ENCODE results near the gene SCN4A.
"Not testable (repeated sequence)": the region's sequence is repeated elsewhere in the genome, so short reads cannot be mapped to it uniquely, and the experiment has no call there.

SCN4A gene

DNA sequence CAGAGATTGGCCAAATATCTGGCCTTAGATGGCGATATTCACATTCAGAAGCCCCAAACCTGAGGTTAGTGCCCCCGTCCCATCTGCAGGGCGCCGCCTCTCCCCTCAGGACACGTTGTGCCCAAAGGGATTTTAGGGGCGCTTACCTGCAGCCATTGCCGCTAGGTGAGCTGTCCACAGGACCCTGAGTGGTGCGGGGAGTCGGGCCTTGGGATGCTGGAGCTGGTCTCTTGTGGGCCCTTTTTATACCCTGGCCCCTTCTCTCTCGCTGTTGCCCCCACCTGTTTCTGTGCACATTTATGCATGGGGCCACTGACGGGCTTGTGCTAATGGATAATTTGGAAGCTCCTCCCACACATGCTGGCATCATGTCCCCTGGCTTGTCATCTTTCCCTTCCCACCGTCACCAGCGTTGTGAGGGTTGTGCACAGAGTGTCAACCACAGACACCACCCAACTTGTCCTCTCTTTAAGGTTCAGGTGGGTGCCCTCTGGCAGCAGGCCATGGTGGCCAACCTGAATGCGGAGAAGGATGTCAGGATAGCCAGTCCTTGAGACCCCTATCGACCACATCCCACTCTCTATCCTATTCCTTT, 61.6 kb downstream of the SCN4A start, which contains the start of gene CSHL1:
Gene CSHL1 (minus strand): TSS at position 218 of the 595 bp plus-strand sequence. CDS start 62 bp downstream, at position 156.
- DNase-seq: no peak

DNA sequence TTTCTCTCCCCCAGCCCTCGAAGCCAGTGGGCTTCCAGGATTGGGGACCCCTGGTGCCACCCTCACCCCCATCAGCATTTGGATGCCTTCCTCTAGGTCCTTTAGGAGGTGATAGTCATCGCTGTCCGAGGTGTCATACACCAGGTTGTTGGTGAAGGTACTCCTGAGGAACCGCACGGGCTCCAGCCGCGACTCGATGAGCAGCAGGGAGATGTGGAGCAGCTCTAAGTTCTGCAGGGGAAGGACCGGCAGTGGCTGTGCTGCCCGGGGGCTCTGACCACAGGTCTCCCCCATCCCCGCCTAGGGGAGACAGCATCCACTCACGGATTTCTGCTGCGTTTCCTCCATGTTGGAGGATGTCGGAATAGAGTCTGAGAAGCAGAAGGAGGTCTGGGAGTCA, 62.6 kb downstream of the SCN4A start:
- DNase-seq: no peak

DNA sequence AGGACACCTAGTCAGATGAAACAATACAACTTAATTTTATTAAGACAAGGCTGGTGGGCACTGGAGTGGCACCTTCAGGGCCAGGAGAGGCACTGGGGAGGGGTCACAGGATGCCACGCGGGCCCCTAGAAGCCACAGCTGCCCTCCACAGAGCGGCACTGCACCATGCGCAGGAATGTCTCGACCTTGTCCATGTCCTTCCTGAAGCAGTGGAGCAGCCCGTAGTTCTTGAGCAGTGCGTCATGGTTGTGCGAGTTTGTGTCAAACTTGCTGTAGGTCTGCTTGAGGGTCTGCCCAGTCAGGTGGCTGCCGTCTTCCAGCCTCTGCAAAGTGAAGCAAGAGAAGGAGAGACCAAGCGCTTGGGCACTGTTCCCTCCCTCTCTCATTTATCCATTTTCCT, 63.1 kb downstream of the SCN4A start:
- not testable (repeated sequence) for DNase-seq

DNA sequence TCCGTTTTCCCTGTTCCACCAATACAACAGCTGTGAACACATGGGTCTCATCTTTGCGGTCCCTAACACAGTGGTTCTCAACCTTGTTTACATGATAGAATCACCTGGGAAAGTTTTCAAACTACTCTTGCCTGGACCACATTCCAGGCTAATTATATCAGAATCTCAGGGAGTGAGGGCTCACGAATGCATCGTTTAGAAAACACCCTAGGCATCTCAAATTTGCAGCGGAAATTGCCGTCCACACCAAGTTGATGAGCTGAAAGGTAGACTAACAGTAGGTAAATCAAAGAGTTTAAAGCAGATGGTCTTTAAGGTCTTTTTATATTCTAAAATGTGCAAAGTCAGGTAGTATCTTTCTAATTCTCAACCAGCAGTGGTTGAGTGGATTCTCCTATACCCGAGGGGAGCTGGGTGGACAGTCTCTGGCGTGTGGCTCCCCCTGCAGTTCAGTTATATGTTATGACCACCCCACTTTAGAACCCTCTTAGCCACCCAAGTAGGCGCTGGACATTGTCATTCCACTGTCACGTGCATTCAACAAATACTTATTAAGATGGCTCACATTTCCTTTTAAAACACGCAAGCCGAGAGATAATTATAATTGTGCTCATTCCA, 65.4 kb downstream of the SCN4A start:
- not testable (repeated sequence) for DNase-seq

DNA sequence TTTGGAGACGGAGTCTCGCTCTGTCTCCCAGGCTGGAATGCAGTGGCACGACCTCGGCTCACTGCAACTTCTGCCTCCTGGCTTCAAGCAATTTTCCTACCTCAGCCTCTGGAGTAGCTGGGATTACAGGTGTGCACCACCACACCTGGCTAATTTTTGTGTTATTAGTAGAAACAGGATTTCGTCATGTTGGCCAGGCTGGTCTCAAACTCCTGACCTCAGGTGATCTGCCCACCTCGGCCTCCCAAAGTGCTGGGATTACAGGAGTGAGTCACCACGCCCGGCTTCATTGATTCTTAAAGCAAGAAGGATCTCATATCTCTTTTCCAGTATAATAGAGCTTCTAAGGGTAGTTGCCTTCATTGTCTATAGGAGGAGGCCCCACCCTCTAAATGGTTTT, 67.9 kb downstream of the SCN4A start:
- DNase-seq: not testable (repeated sequence)

DNA sequence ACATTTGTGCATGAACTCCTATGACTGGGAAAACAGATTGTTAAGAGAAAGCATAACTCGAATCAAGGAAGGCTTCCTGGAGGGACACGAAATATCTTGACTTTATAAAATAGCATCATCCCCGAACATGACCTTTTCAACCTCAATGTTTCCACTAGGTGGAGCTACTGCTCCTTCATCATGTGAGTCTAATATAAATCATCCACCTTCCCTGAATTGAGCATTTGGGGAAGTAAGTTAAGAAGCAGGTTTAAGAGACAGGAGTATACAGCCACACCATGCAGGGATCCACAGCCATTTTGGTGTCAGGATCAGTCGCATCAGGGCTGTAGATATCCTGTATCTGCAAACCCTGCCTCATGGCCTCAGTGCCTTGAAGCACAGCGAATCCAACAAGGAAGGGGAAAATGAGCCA, 68.9 kb downstream of the SCN4A start:
- not testable (repeated sequence) for DNase-seq

DNA sequence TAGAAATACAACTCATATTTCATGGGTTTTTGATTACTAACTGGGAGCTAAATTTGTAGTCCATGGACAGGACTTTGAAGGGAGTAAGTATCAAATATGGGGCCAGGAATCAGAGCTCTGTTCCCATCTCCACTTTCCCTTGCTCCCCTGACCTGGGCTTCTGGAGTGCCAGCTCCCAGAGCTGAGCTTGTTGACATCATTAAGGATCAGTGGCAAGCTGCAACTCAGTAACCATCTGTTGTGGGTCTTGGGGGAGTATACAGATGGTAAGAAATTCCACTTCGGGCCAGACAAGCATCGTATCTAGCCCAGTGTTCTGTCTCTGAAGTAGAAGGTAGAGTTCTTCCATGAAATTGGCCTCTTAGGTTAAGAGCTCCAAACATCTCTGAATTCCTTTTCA, 70.7 kb downstream of the SCN4A start:
- DNase-seq: not testable (repeated sequence)

DNA sequence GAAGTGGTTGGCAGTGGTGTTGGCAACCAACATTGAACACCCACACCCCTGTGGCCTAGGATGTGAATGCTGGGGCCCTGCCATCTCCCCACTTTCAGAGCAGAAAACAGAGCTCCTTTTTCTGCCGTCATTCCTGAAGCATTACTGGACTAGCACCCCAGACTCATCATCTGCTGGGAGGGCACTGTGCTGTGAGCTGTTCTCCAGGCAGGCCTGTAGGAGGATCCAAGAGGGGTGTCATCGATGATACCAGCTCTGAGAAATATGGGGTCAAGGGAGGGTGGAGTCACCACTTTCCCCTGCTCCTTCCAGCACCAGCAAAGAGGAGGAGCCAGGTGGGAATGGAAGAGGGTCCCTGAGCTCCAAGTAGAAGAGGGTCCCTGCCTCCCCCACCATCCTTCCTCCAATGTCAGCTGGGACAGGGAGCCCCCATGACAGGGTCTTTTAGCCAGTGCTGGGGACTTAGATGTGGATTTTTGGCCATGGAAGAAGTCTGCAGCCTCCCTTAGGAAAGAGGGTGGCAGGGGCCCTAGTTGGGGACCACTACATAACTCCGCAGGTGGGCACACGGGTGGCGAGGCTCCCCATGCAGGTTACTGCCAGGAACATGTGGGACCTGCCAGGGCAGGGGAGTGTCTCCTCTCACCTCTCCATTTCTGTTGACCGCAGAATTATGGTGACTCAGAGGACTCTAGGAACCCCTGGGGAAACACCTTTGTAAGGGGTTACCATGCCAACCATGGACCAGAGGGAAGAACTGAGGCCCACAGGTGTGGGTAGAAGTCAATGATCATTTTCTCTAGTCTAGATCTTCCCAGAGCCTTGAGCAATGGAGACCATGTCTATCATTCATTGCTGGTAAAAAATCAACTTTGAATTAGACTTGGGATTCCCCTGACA, 73.6 kb downstream of the SCN4A start:
- DNase-seq: not testable (repeated sequence)

DNA sequence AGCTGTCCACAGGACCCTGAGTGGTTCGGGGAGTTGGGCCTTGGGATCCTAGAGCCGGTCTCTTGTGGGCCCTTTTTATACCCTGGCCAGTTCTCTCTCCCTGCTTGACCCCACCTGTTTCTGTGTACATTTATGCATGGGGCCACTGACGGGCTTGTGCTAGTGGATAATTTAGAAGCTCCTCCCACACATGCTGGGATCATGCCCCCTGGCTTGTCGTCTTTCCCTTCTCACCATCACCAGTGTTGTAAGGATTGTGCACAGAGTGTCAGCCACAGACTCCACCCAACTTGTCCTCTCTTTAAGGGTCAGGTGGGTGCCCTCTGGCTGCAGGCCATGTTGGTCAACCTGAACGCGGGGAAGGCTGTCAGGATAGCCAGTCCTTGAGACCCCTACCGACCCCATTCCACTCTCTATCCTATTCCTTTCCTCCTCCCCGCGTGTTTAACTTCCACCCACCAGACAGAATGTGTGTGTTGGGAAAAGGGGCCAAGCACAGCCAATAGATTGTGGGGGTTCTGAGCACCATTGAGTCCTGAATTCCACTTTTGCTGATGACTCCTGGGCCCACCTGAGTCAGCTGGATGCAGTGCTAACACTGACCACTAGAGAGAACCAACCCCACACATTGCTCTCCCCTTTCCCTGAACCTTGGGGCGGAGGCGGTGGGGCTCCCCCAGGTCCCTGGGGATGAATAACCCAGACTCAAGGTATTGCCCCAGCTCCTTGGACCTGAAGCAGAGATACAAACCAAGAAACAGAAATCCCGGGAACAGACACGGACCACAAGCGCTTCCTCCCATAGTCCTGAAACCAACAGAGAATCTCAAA, 76.0 kb downstream of the SCN4A start, which contains the start of gene CSH1:
Gene CSH1 (minus strand): TSS at position 51 of the 831 bp plus-strand sequence. CDS start 63 bp downstream, outside the sequence.
- DNase-seq: not testable (repeated sequence)

DNA sequence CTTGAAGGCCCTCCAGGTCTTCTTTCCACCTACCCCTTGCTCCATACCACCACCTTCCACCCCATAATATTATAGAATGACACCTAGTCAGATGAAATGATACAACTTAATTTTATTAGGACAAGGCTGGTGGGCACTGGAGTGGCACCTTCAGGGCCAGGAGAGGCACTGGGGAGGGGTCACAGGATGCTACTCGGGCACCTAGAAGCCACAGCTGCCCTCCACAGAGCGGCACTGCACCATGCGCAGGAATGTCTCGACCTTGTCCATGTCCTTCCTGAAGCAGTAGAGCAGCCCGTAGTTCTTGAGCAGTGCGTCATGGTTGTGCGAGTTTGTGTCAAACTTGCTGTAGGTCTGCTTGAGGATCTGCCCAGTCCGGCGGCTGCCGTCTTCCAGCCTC, 77.9 kb downstream of the SCN4A start:
- DNase-seq: not testable (repeated sequence)

DNA sequence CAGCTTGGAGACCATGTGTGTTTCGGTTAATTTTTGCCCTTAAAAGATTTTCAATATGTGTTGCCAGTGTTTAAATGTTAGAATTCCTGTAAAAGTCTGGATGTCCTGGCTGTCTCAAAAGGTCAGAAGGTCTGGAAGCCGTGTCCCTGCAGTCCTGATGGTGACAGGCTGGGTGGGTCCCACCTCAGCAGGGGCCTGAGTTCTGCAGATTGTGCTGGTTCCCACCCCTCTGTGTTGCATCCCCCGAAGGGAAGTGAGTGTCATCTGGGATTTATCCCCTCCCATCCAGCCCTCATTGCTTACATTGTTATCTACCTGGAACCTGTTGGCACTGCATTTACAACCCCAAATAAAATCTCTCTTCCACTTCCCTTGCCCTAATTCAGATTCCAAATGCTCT, 78.7 kb downstream of the SCN4A start:
- not testable (repeated sequence) for DNase-seq

DNA sequence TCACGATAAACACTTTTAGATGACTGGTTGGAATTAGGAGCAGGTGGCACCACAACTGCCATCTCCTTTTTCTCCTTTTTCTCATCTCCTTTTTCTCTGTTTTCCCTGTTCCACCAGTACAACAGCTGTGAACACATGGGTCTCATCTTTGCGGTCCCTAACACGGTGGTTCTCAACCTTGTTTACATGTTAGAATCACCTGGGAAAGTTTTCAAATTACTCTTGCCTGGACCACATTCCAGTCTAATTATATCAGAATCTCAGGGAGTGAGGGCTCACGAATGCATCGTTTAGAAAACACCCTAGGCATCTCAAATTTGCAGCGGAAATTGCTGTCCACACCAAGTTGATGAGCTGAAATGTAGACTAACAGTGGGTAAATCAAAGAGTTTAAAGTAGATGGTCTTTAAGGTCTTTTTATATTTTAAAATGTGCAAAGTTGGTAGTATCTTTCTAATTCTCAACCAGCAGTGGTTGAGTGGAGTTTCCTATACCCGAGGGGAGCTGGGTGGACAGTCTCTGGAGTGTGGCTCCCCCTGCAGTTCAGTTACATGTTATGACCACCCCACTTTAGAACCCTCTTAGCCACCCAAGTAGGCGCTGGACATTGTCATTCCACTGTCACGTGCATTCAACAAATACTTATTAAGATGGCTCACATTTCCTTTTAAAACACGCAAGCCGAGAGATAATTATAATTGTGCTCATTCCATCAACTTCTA, 80.2 kb downstream of the SCN4A start:
- DNase-seq: not testable (repeated sequence)

DNA sequence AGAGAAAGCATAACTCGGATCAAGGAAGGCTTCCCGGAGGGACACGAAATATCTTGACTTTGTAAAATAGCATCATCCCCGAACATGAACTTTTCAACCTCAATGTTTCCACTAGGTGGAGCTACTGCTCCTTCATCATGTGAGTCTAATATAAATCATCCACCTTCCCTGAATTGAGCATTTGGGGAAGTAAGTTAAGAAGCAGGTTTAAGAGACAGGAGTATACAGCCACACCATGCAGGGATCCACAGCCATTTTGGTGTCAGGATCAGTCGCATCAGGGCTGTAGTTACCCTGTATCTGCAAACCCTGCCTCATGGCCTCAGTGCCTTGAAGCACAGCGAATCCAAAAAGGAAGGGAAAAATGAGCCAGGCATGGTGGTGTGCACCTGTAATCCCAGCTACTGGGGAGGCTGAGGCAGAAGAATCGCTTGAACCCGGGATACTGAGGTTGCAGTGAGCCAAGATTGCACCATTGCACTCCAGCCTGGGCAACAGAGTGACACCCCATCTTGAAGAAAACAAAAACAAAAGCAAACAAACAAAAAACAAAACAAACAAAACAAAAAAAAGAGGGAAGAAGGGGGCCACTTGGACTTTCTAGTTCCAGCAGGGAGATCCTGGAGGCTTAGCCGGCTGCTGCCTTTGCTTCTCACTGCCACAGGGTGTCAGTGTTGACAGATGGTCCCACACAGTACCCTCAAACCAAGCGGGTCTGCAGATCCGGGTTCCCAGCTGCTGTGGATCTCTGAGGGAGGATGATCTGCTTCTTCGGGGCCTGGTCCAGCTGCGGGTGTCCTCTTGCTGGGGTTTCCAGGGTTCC, 83.5 kb downstream of the SCN4A start:
- DNase-seq: not testable (repeated sequence)
